K562 (cell line): ENCODE data around the gene TCF7. TPM values are rescaled to one million over a fixed set of nuclear protein-coding genes. Genes with fewer than 3 reads are reported as not detected.

Experiments
- BMI1 ChIP-seq: fragments of 150-350 bp; IDR thresholded peaks from 2 replicates; pipeline ENCODE4 v1.6.1; 2014; ENCODE audit warnings: low read length
- CHD1 ChIP-seq: fragments of 200-600 bp; sonication (generic); IDR thresholded peaks from one replicate; pipeline ENCODE4 v1.6.1; 2012; ENCODE audit warnings: mild to moderate bottlenecking, moderate library complexity, low read length, inconsistent platforms
- ETV5 ChIP-seq: sonication (generic); formaldehyde crosslinking; IDR thresholded peaks from 2 replicates; pipeline ENCODE4 v1.4.0; 2020; ENCODE audit warnings: low read depth, mild to moderate bottlenecking, missing genetic modification reagents
- FOXK1 ChIP-seq: sonication (generic); formaldehyde crosslinking; IDR thresholded peaks from 2 replicates; pipeline ENCODE4 v1.8.0; 2022; ENCODE audit warnings: missing genetic modification reagents, mild to moderate bottlenecking, borderline replicate concordance
- FOXP4 ChIP-seq: sonication (generic); formaldehyde crosslinking; IDR thresholded peaks from 2 replicates; pipeline ENCODE4 v1.8.0; 2022; ENCODE audit warnings: mild to moderate bottlenecking, missing genetic modification reagents, borderline replicate concordance
- GTF2F1 ChIP-seq: IDR thresholded peaks from 2 replicates; pipeline ENCODE4 v1.6.1; 2011; ENCODE audit warnings: low read depth, low read length, improper control_type of control experiment
- HIVEP1 ChIP-seq: fragments of 250-450 bp; sonication (Bioruptor Pico); IDR thresholded peaks from 2 replicates; pipeline ENCODE4 v1.4.0; 2020; ENCODE audit warnings: mild to moderate bottlenecking
- MXD1 ChIP-seq: fragments of 250-450 bp; sonication (Bioruptor Pico); IDR thresholded peaks from 2 replicates; pipeline ENCODE4 v1.8.0; 2021; ENCODE audit warnings: borderline replicate concordance, mild to moderate bottlenecking, moderate library complexity; ENCODE audit not compliant: poor library complexity, severe bottlenecking
- NR1H2 ChIP-seq: sonication (generic); formaldehyde crosslinking; IDR thresholded peaks from 2 replicates; pipeline ENCODE4 v1.4.0; 2020; ENCODE audit warnings: mild to moderate bottlenecking, missing genetic modification reagents
- RBM34 ChIP-seq: fragments of 200-400 bp; formaldehyde crosslinking; IDR thresholded peaks from 2 replicates; pipeline ENCODE4 v1.6.1; 2018; ENCODE audit warnings: low read length, borderline replicate concordance; ENCODE audit not compliant: insufficient read depth
- SMAD4 ChIP-seq: fragments of 250-450 bp; sonication (Bioruptor Pico); conservative IDR thresholded peaks from 2 replicates; pipeline ENCODE4 v1.8.0; 2021; ENCODE audit warnings: inconsistent platforms, mild to moderate bottlenecking, moderate library complexity
- STAG1 ChIP-seq: sonication (generic); formaldehyde crosslinking; IDR thresholded peaks from 2 replicates; pipeline ENCODE4 v1.5.0; 2020; ENCODE audit warnings: missing genetic modification reagents, borderline replicate concordance
- TSHZ1 ChIP-seq: fragments of 250-450 bp; sonication (Bioruptor Pico); IDR thresholded peaks from 2 replicates; pipeline ENCODE4 v1.4.0; 2020; ENCODE audit warnings: mild to moderate bottlenecking, moderate library complexity
- VEZF1 ChIP-seq: fragments of 200-800 bp; sonication (Bioruptor generic); IDR thresholded peaks from 2 replicates; pipeline ENCODE4 v1.6.1; 2017; ENCODE audit warnings: missing genetic modification characterization, missing compliant biosample characterization
- XRCC5 ChIP-seq: fragments of 200-400 bp; formaldehyde crosslinking; IDR thresholded peaks from 2 replicates; pipeline ENCODE4 v1.6.1; 2017; ENCODE audit warnings: low read depth, mild to moderate bottlenecking, low read length
- YY1 ChIP-seq, 3 experiments: IDR thresholded peaks; 2 replicates each; pipeline ENCODE4 v1.6.1; 2011; ENCODE audit warnings: low read length in 2 of 3, mild to moderate bottlenecking in 2 of 3, moderate library complexity in 2 of 3, borderline replicate concordance in 1 of 3, control low read depth in 1 of 3, low read depth in 1 of 3; ENCODE audit not compliant: insufficient read depth in 3 of 3, insufficient replicate concordance in 2 of 3, control insufficient read depth in 1 of 3, insufficient read length in 1 of 3; ENCODE audit errors: extremely low read depth in 1 of 3
- ZNF561 ChIP-seq: fragments of 450-650 bp; formaldehyde crosslinking; conservative IDR thresholded peaks from 2 replicates; pipeline ENCODE4 v1.4.0; 2020; ENCODE audit warnings: mild to moderate bottlenecking, moderate library complexity
- ZNF830 ChIP-seq: fragments of 250-450 bp; sonication (Bioruptor Pico); IDR thresholded peaks from 2 replicates; pipeline ENCODE4 v1.5.0; 2021; ENCODE audit warnings: mild to moderate bottlenecking
- polyA plus RNA-seq, 8 experiments: library from polyadenylated mRNA; depleted of rRNA in 4 of 8; stranded (reverse) in 5 of 8; unstranded in 3 of 8; fragments of >200 nt; fragmentation: Nextera tagmentation in 2 of 8; fragmentation: Illumina TruSeq in 1 of 8; extraction: Ambion mirVana in 2 of 8; extraction: Trizol in 1 of 8; gene quantifications; 2 replicates each; pipeline versions ENCODE4 v1.2.1 to v1.2.3, GENCODE V29; 2011 to 2014; ENCODE audit warnings: inconsistent platforms in 1 of 8, missing spikeins in 1 of 8
- total RNA-seq, 7 experiments: library from RNA; depleted of rRNA in 6 of 7; stranded (reverse); fragments of >200 nt in 6 of 7; fragmentation: Illumina TruSeq in 2 of 7; extraction: Trizol in 2 of 7; gene quantifications; 2 replicates each; pipeline versions ENCODE4 v1.2.1 to v1.2.3, GENCODE V29; 2011 to 2021; ENCODE audit warnings: low replicate concordance in 1 of 7

Gene TCF7
- total and polyA plus RNA-seq, 9 of the 15 experiments (the other 6 are each of a cell fraction or from before 2014, with no cell fraction given), result 1.6 to 14.9 (median 4.2) TPM

- TF ChIP-seq VEZF1 (peak; percentile 70), GTF2F1 (no peak), FOXP4 (CRISPR knock-in tag) (no peak), NR1H2 (no peak), STAG1 (0 out of 2 replicates have a peak, but pooled peaks have one; percentile 24), RBM34 (no peak), SMAD4 (no peak), BMI1 (no peak), XRCC5 (peak; percentile 83; the same call in 1 of the 2 replicates), TSHZ1 (CRISPR knock-in tag) (no peak), ZNF561 (CRISPR knock-in tag) (no peak), ETV5 (CRISPR knock-in tag) (no peak), YY1 (IDR thresholded peaks at IDR 0.05; ENCODE audit: borderline replicate concordance in 1 of 3, control insufficient read depth in 1 of 3, extremely low read depth in 1 of 3, insufficient read depth in 3 of 3, insufficient read length in 1 of 3, insufficient replicate concordance in 2 of 3, low read depth in 1 of 3, low read length in 2 of 3) (no peak), CHD1 (no peak), HIVEP1 (CRISPR knock-in tag) (no peak), MXD1 (no peak), FOXK1 (no peak), ZNF830 (no peak)
Measured at GRCh38 chr5:134101686-134102439, 12.6 kb upstream of the TCF7 start (continued).
